Measurements from ENCODE around the gene IP6K3.

The IP6K3 gene

DNA sequence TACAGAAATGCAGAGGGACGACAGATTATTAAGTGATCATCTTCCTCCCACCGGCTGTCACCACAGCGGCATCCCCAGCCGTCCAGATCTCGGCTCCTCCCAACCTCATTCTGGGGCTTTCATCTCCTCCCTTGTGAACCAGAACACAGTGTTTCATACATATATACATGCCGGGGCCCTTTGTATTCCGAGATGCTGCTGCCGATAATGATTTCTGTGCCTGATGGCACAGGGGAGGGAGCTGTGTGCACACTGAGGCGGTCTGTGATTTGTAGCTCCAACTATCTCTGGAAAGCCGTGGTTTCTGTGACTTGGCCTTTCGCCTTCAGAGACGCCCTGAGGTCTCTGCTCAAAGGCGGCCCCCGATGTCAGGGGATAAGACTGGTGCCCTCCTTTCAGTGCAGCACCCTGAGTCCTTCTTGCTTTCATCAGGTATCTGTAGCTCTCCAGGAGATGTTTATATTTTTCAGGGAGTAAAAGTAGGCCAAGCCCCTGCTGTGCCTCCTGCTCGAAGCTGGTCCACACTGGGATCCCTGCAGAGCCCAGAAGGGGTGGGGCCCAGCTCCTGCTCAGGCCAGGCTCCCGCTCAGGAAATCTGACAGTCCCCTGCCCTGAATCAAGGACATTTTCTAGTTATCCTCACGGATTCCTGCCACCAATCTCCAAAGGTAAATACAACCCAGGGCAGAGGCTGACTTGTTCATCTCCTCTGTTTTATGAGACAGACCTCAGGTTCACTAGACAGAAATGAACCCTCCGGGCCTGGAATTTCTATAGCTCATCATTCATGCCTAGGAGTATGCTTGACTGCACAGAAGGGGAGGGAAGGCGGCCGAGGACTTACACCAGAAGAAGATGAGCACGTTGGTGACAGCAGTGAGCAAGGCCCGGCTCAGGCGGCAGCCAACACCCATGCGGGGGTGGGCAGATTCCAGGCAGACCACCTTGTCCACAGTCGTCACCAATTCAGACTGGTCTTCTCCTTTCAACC, 31.0 kb upstream of the IP6K3 start:
- DNase-seq (ENCODE audit: low read depth) = no peak

DNA sequence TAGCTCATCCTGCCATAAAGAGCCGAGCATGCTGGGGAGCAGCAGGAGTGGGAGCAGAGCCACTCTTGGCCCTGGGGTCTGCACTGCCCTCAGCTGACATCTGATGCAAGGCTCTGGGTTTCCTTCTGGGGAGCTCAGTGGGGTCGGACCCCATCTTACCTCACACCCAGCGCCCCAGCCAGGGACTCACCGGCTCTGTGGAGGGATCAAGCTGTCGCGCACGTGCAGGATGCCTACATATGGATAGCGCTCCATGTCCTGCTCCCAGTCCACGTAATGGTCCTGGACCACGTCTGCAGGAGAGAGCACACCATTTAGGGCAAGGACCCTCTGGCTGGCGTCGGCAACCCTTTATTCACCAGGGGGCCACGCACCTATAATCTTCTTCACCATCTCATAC, 30.1 kb upstream of the IP6K3 start:
- no peak for DNase-seq (ENCODE audit: low read depth)

GRCh38 chr6:33776186-33776585, 29.5 kb upstream of the IP6K3 start:
- no peak for DNase-seq (ENCODE audit: low read depth)

- DNase-seq (ENCODE audit: low read depth) = no peak
Observed at GRCh38 chr6:33774774-33775173, 28.1 kb upstream of the IP6K3 start.

- no peak for DNase-seq (ENCODE audit: low read depth)
Observed at GRCh38 chr6:33772902-33773472, 26.3 kb upstream of the IP6K3 start.

- no peak for DNase-seq (ENCODE audit: low read depth)
Observed at GRCh38 chr6:33772082-33772830, 25.6 kb upstream of the IP6K3 start.

GRCh38 chr6:33771146-33772081, 24.7 kb upstream of the IP6K3 start:
- peak; percentile 72 for DNase-seq (ENCODE audit: low read depth)

DNA sequence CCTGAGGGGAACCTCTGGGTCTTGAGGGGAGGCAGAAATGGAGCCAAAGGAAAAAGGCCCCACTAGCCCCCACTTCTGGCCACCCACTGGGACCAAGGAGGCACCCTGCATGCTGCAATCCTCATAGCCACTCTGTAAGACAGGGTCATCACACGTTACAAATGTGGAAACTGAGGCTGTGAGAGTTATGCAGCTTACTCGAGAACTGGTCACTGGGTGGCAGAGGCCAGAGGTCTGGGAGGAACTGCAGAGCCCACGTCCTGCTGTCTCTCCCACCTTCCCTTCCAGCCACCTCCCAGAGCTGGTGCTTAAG, 24.1 kb upstream of the IP6K3 start:
- DNase-seq (ENCODE audit: low read depth) = no peak

- DNase-seq (ENCODE audit: low read depth) = no peak
Observed at GRCh38 chr6:33770124-33770832, 23.6 kb upstream of the IP6K3 start.

- DNase-seq (ENCODE audit: low read depth) = no peak
Observed at GRCh38 chr6:33769248-33769821, 22.6 kb upstream of the IP6K3 start.

DNA sequence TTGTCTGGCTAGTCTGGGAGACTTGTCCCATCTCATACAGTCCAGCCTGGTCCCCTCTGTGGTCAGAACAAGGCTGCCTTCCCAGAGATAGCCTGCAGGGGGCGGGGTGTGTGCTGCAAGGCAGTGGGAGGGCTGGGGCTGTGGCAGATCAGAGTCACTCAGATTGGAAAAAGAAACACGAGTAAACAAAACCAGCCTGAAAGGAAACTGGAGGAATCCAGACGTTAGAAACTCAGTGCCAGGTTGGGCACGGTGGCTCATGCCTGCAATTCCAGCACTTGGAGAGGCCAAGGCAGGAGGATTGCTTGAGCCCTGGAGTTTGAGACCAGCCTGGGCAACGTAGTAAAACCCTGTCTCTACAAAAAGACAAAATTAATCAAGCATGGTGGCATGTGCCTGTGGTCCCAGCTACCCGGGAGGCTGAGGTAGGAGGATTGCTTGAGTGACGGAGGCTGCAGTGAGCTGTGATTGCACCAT, 22.0 kb upstream of the IP6K3 start:
- peak; percentile 61 for DNase-seq (ENCODE audit: low read depth)

GRCh38 chr6:33766921-33767907, 20.5 kb upstream of the IP6K3 start:
- no peak for DNase-seq (ENCODE audit: low read depth)

DNA sequence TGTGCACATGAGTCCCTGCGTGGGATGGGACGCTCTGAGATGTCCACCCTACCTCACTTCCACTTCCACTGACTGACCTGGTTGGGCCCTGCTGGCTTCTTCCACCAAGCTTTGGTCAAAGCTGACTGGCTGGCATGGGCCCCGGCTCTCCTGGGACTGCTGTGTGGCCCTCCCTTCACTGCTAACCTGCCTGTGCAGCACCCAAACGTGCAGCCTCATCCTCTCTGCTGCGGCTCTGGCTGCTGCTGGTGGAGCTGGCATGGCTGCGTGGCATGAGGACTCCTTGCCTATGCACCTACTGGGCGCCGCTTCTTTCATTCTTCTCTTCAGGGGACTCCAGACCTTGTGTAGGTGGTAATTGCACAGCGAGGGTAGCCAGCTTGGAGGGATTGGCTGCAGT, 18.7 kb upstream of the IP6K3 start:
- DNase-seq (ENCODE audit: low read depth) = no peak

GRCh38 chr6:33764036-33764435, 17.3 kb upstream of the IP6K3 start:
- no peak for DNase-seq (ENCODE audit: low read depth)

- DNase-seq (ENCODE audit: low read depth) = no peak
Observed at GRCh38 chr6:33763483-33763882, 16.8 kb upstream of the IP6K3 start.

DNA sequence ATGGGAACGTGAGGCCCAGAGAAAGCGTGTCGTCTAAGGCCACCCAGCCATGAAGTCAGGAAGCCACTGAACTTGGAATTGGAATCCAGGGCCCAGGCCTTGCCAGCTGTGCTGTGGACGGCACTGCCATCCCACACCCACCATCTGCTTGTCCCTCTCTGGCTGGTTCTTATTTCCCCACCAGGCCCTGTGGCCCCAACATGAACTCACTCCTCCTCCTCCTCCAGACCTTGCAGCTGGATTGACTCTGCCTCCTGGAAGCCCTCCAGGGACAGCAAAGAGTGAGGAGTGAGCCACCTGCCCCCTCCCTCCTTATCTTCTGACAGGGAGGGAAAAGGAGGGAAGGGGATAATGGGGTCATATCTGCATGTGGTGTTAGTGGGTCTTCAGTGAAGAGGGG, 16.0 kb upstream of the IP6K3 start:
- no peak for DNase-seq (ENCODE audit: low read depth)

DNA sequence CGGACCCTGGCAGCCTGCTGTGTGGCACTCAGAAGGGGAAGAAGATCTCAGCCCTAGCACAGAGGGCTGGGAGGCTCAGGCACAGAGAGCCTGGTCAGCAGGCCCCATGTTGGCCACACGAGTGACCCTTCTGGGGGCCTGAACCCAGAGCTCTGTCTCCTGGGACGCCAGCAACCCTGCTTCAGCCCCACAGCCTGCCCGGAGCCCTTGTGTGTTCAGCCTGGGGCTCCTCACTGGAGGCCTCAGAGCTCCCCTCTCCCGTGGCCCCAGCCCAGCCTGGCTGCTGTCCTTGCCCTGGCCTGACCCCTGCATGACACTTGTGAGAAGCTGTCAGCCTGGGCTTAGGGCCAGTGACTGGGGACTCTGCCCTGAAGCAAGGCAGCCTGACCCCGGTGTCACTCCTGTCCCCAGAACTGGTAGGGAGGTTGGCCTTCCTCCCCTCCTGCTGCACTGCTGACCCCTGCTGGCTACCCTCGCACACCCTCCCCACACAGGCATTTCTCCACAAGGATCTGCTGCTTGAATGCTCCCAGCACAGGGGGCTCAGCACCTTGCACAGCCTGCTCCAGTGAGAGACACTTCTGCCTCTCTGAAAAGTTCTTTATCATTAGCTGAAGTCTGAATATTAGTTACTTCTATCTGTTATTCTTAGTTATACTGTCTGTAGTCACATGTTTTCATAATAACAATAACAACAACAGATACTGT, 15.4 kb upstream of the IP6K3 start:
- DNase-seq (ENCODE audit: low read depth) = no peak

DNA sequence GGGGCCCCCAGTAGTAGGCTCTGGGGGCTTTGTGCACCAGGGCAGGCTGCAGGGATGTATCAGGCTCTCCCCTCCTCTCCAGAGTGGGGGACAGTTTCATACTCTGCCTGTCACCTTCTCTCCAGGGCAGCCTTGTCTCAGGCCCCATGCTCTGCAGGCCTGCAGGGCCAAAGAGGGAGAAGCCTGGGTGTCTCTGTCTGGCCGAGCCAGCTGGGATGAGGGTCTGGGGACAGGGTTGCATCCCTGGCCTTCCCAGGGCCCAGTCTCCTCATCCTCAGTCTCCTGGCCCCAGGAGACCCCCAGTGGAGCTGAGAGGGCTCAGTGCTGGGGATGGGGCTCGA, 14.8 kb upstream of the IP6K3 start:
- DNase-seq (ENCODE audit: low read depth) = no peak

Data from stromal cell of bone marrow (primary cell).